IPS DF 6.9 (cell line): ENCODE measurements around the gene PKIG.

ENCODE experiments used
- DNase-seq: peaks from one replicate; pipeline ENCODE4 v3.0.0-alpha.2; 2013; ENCODE audit warnings: low read depth, low spot score
- H3K27ac ChIP-seq: one replicate; pipeline ENCODE4 v1.5.1; 2013; ENCODE audit warnings: low read length, control low read depth
- H3K27me3 ChIP-seq: 2 replicates; pipeline ENCODE4 v1.6.1; 2013; ENCODE audit warnings: mild to moderate bottlenecking, low read length; ENCODE audit not compliant: control insufficient read depth, insufficient read depth
- H3K36me3 ChIP-seq: 2 replicates; pipeline ENCODE4 v1.6.1; 2013; ENCODE audit warnings: low read length; ENCODE audit not compliant: control insufficient read depth, insufficient read depth
- H3K4me1 ChIP-seq: 2 replicates; pipeline ENCODE4 v1.6.1; 2013; ENCODE audit warnings: low read length; ENCODE audit not compliant: control insufficient read depth, insufficient read depth
- H3K4me3 ChIP-seq: 2 replicates; pipeline ENCODE4 v1.5.1; 2013; ENCODE audit warnings: mild to moderate bottlenecking, low read length
- H3K9me3 ChIP-seq: 2 replicates; pipeline ENCODE4 v1.6.1; 2013; ENCODE audit warnings: low read length, inconsistent platforms; ENCODE audit not compliant: control insufficient read depth, insufficient read depth
- WGBS: extraction: QIAGEN DNeasy Blood & Tissue Kit; methylation state at CpG from one replicate; pipeline ENCODE4 v1.1.7; 2013; ENCODE audit warnings: mixed read lengths, missing lambda C conversion rate; ENCODE audit not compliant: insufficient read length, insufficient coverage; 5-methylcytosine and 5-hydroxymethylcytosine counted together

Gene PKIG

GRCh38 chr20:44596010-44596409 is 13.6 kb downstream of the PKIG start:
- no peak overlapping the region for H3K27ac ChIP-seq
- no peak for DNase-seq
- WGBS: no CpG with 5 or more reads among the region's 4 CpGs

DNA sequence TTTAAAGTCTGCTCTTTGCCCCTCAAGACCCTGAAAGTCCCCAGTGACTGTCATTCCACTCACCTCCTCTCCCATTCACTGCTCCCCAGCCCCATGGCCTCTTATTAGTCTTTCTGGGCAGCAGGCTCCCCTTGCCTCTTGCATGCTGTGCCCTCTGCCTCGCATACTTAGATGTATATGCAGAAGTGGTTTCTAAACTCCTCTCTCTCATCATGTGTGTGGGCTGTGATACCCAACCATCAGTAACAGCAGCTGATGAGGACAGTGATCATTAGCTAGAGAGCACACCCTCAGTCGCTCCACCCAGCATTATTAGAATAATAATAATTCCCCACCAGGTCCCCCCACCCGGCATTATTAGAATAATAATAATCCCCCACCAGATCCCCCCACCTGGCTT is 14.5 kb downstream of the PKIG start:
- peaks cover 10% of the 10 kb centered on the region for H3K4me1 ChIP-seq
- no peak overlapping the region for H3K4me3 ChIP-seq
- no peak for DNase-seq
- H3K27ac ChIP-seq: no peak overlapping the region
- no peaks in the 10 kb centered on the region for H3K27me3 ChIP-seq
- H3K9me3 ChIP-seq: no peaks in the 10 kb centered on the region
- H3K36me3 ChIP-seq: no peaks in the 10 kb centered on the region
- no CpG with 5 or more reads among the region's 3 CpGs for WGBS

More at GRCh38 chr20:44596010-44596409, 13.6 kb downstream of the PKIG start:
- Histone ChIP-seq H3K4me1 (peaks cover 10% of the 10 kb centered on the region), H3K4me3 (no peak overlapping the region), H3K27me3 (no peaks in the 10 kb centered on the region), H3K36me3 (no peaks in the 10 kb centered on the region), H3K9me3 (no peaks in the 10 kb centered on the region)

- H3K27ac ChIP-seq: no peak overlapping the region
- no peak for DNase-seq
- H3K36me3 ChIP-seq: no peaks in the 10 kb centered on the region
- H3K4me1 ChIP-seq: peaks cover 10% of the 10 kb centered on the region
- H3K4me3 ChIP-seq: no peak overlapping the region
- H3K27me3 ChIP-seq: no peaks in the 10 kb centered on the region
- WGBS: no CpG with 5 or more reads among the region's 4 CpGs
- H3K9me3 ChIP-seq: no peaks in the 10 kb centered on the region
Observed at GRCh38 chr20:44597516-44597915, 15.1 kb downstream of the PKIG start.

- no CpG with 5 or more reads among the region's 4 CpGs for WGBS
- H3K4me3 ChIP-seq: no peak overlapping the region
- DNase-seq: no peak
- peaks cover 10% of the 10 kb centered on the region for H3K4me1 ChIP-seq
- no peaks in the 10 kb centered on the region for H3K36me3 ChIP-seq
- H3K27ac ChIP-seq: no peak overlapping the region
- H3K9me3 ChIP-seq: no peaks in the 10 kb centered on the region
- H3K27me3 ChIP-seq: no peaks in the 10 kb centered on the region
Observed at GRCh38 chr20:44597930-44598329, 15.6 kb downstream of the PKIG start.

DNA sequence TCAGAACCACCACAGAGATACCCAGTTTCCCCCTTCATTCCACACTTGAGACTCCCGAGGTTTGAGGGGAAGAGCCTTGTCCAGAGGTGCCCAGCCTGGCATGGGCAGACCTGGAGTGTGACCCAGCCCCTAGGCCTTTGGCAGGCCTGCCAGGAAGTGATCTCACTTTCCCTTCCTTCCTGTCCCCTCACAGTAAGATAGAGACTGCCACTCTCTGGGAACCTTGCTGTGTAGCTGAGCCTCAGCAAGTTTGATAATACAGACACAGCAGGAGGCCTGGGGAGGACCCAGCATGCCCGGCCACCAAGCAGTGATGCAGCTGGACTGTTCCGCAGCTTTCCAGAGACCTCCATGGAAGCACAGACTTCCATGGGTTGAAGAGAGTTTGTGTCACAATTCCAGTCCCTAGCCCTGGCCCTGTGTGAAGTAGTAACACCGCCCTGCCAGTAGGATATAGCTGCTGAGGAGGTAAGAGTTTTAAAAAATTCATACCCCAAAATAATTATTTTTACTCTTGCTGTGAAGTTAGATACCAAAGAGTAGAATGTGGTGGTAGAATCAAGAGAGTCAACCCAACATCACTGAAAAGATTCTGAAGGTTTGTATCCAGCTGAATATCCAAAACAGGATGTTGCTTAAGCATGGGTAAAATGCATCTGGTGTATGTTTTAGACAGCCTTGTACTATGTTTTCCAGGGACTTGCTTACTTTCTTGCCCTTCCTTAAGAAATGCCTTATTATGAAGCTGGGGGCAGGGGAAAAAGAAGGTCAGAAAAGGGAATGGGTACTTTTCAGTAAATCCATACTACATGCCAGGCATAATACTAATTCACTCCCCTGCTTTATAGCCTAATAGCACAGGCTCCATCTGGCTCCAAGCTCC is 16.3 kb downstream of the PKIG start:
- H3K4me3 ChIP-seq: no peak overlapping the region

GRCh38 chr20:44599715-44600114 is 17.3 kb downstream of the PKIG start:
- WGBS: no CpG with 5 or more reads among the region's 1 CpG

More for the DNA sequence above, 16.3 kb downstream of the PKIG start:
- DNase-seq: no peak
- Histone ChIP-seq H3K27me3 (no peaks in the 10 kb centered on the region), H3K4me1 (peaks cover 10% of the 10 kb centered on the region), H3K27ac (no peak overlapping the region), H3K9me3 (no peaks in the 10 kb centered on the region), H3K36me3 (no peaks in the 10 kb centered on the region)
- no CpG with 5 or more reads among the region's 4 CpGs for WGBS

GRCh38 chr20:44600301-44600700 is 17.9 kb downstream of the PKIG start:
- Histone ChIP-seq H3K4me3 (no peak overlapping the region), H3K9me3 (no peaks in the 10 kb centered on the region), H3K27me3 (no peaks in the 10 kb centered on the region), H3K27ac (no peak overlapping the region), H3K4me1 (peaks cover 10% of the 10 kb centered on the region), H3K36me3 (no peaks in the 10 kb centered on the region)
- WGBS: no CpG with 5 or more reads among the region's 4 CpGs
- no peak for DNase-seq

More at GRCh38 chr20:44599715-44600114, 17.3 kb downstream of the PKIG start:
- peaks cover 10% of the 10 kb centered on the region for H3K4me1 ChIP-seq
- H3K27me3 ChIP-seq: no peaks in the 10 kb centered on the region
- no peak for DNase-seq
- H3K36me3 ChIP-seq: no peaks in the 10 kb centered on the region
- H3K4me3 ChIP-seq: no peak overlapping the region
- H3K27ac ChIP-seq: no peak overlapping the region
- no peaks in the 10 kb centered on the region for H3K9me3 ChIP-seq

GRCh38 chr20:44600758-44601201 is 18.4 kb downstream of the PKIG start:
- WGBS: no CpG with 5 or more reads among the region's 11 CpGs
- peaks cover 10% of the 10 kb centered on the region for H3K4me1 ChIP-seq
- H3K9me3 ChIP-seq: no peaks in the 10 kb centered on the region
- H3K36me3 ChIP-seq: no peaks in the 10 kb centered on the region
- no peak overlapping the region for H3K27ac ChIP-seq
- DNase-seq: no peak
- no peak overlapping the region for H3K4me3 ChIP-seq
- H3K27me3 ChIP-seq: no peaks in the 10 kb centered on the region

- peaks cover 7% of the 10 kb centered on the region for H3K4me1 ChIP-seq
- no peaks in the 10 kb centered on the region for H3K9me3 ChIP-seq
- WGBS: no CpG with 5 or more reads among the region's 7 CpGs
- no peak for DNase-seq
- no peaks in the 10 kb centered on the region for H3K36me3 ChIP-seq
- no peaks in the 10 kb centered on the region for H3K27me3 ChIP-seq
- no peak overlapping the region for H3K4me3 ChIP-seq
- H3K27ac ChIP-seq: no peak overlapping the region
Observed at GRCh38 chr20:44601236-44601671, 18.9 kb downstream of the PKIG start.

- Histone ChIP-seq H3K36me3 (no peaks in the 10 kb centered on the region), H3K4me1 (peaks cover 7% of the 10 kb centered on the region), H3K27ac (no peak overlapping the region), H3K4me3 (no peak overlapping the region), H3K9me3 (no peaks in the 10 kb centered on the region), H3K27me3 (no peaks in the 10 kb centered on the region)
- no peak for DNase-seq
- WGBS: no CpG with 5 or more reads among the region's 1 CpG
Observed at GRCh38 chr20:44601801-44602204, 19.4 kb downstream of the PKIG start.
